SK-N-SH treated with all-trans-retinoic acid at 6 μM for 48 hours (cell line): ENCODE measurements around the gene GRID1.

Experiments used
- ATAC-seq: fragments of 200-7000 bp; cut with Tn5 transposase; 3 replicates; pipeline ENCODE4 v1.9.1; 2020; ENCODE audit warnings: mild to moderate bottlenecking, moderate library complexity
- ARNTL ChIP-seq: fragments of 450-650 bp; formaldehyde crosslinking; IDR thresholded peaks from 2 replicates; pipeline ENCODE4 v1.5.0; 2020; ENCODE audit warnings: low read depth, mild to moderate bottlenecking, moderate library complexity, borderline replicate concordance
- BACH2 ChIP-seq: fragments of 250-450 bp; sonication (Bioruptor Pico); IDR thresholded peaks from 2 replicates; pipeline ENCODE4 v1.9.0; 2021; ENCODE audit warnings: mild to moderate bottlenecking, borderline replicate concordance
- CREB5 ChIP-seq: fragments of 250-450 bp; sonication (Bioruptor Pico); IDR thresholded peaks from 2 replicates; pipeline ENCODE4 v1.5.1; 2020; ENCODE audit warnings: low read depth, mild to moderate bottlenecking, moderate library complexity
- CSDC2 ChIP-seq: fragments of 250-450 bp; sonication (Bioruptor Pico); IDR thresholded peaks from 2 replicates; pipeline ENCODE4 v1.5.0; 2020; ENCODE audit warnings: mild to moderate bottlenecking, moderate library complexity
- CSRNP3 ChIP-seq: fragments of 250-450 bp; sonication (Bioruptor Pico); IDR thresholded peaks from 2 replicates; pipeline ENCODE4 v1.5.1; 2021; ENCODE audit warnings: mild to moderate bottlenecking, moderate library complexity
- GLIS3 ChIP-seq: fragments of 250-450 bp; sonication (Bioruptor Pico); IDR thresholded peaks from 2 replicates; pipeline ENCODE4 v1.5.0; 2020; ENCODE audit warnings: mild to moderate bottlenecking, moderate library complexity
- ISL1 ChIP-seq: fragments of 250-450 bp; sonication (Bioruptor Pico); IDR thresholded peaks from 2 replicates; pipeline ENCODE4 v2.1.2; 2022; ENCODE audit warnings: mild to moderate bottlenecking, moderate library complexity
- OSR1 ChIP-seq: fragments of 250-450 bp; sonication (Bioruptor Pico); IDR thresholded peaks from 2 replicates; pipeline ENCODE4 v1.8.0; 2022; ENCODE audit warnings: moderate library complexity, mild to moderate bottlenecking, inconsistent platforms
- PATZ1 ChIP-seq: fragments of 250-450 bp; sonication (Bioruptor Pico); IDR thresholded peaks from 2 replicates; pipeline ENCODE4 v1.8.0; 2020; ENCODE audit warnings: mild to moderate bottlenecking, moderate library complexity, borderline replicate concordance
- POU6F1 ChIP-seq: fragments of 250-450 bp; sonication (Bioruptor Pico); IDR thresholded peaks from 2 replicates; pipeline ENCODE4 v1.8.0; 2021; ENCODE audit warnings: low read depth, mild to moderate bottlenecking, moderate library complexity, borderline replicate concordance
- PPARA ChIP-seq: fragments of 250-450 bp; sonication (Bioruptor Pico); IDR thresholded peaks from 2 replicates; pipeline ENCODE4 v1.5.0; 2020; ENCODE audit warnings: mild to moderate bottlenecking, borderline replicate concordance
- RARB ChIP-seq: fragments of 250-450 bp; sonication (Bioruptor Pico); IDR thresholded peaks from 2 replicates; pipeline ENCODE4 v1.8.0; 2021; ENCODE audit warnings: mild to moderate bottlenecking, moderate library complexity
- SNAI2 ChIP-seq: fragments of 250-450 bp; sonication (Bioruptor Pico); IDR thresholded peaks from 2 replicates; pipeline ENCODE4 v1.5.0; 2020; ENCODE audit warnings: mild to moderate bottlenecking, moderate library complexity
- TCF4 ChIP-seq: fragments of 250-450 bp; sonication (Bioruptor Pico); IDR thresholded peaks from 2 replicates; pipeline ENCODE4 v1.8.0; 2021; ENCODE audit warnings: mild to moderate bottlenecking, moderate library complexity, borderline replicate concordance
- TSHZ2 ChIP-seq: fragments of 250-450 bp; sonication (Bioruptor Pico); IDR thresholded peaks from 2 replicates; pipeline ENCODE4 v1.5.0; 2020; ENCODE audit warnings: mild to moderate bottlenecking, moderate library complexity
- ZC3H10 ChIP-seq: fragments of 250-450 bp; sonication (Bioruptor Pico); IDR thresholded peaks from 2 replicates; pipeline ENCODE4 v1.5.1; 2021; ENCODE audit warnings: mild to moderate bottlenecking, moderate library complexity
- ZFP3 ChIP-seq: fragments of 250-450 bp; sonication (Bioruptor Pico); IDR thresholded peaks from 2 replicates; pipeline ENCODE4 v1.5.0; 2020; ENCODE audit warnings: mild to moderate bottlenecking, moderate library complexity
- ZFP30 ChIP-seq: fragments of 450-650 bp; formaldehyde crosslinking; IDR thresholded peaks from 2 replicates; pipeline ENCODE4 v1.5.0; 2022; ENCODE audit warnings: mild to moderate bottlenecking, moderate library complexity
- ZNF565 ChIP-seq: fragments of 450-650 bp; formaldehyde crosslinking; conservative IDR thresholded peaks from 2 replicates; pipeline ENCODE4 v1.5.0; 2020; ENCODE audit warnings: low read depth, mild to moderate bottlenecking, moderate library complexity
- ZNF70 ChIP-seq: fragments of 450-650 bp; formaldehyde crosslinking; IDR thresholded peaks from 2 replicates; pipeline ENCODE4 v1.5.0; 2020; ENCODE audit warnings: mild to moderate bottlenecking, moderate library complexity
- ZNF8 ChIP-seq: fragments of 450-650 bp; formaldehyde crosslinking; IDR thresholded peaks from 2 replicates; pipeline ENCODE4 v1.5.0; 2020; ENCODE audit warnings: mild to moderate bottlenecking, moderate library complexity

Gene GRID1

GRCh38 chr10:86082556-86082955 is 284.0 kb downstream of the GRID1 start:
- ATAC-seq: no peak
- no peak for TF ChIP-seq PATZ1
- no peak for TF ChIP-seq TSHZ2
- TF ChIP-seq POU6F1 (CRISPR knock-in tag): no peak
- TF ChIP-seq TCF4 (CRISPR knock-in tag): no peak
- no peak for TF ChIP-seq ZC3H10 (CRISPR knock-in tag)
- no peak for TF ChIP-seq ZNF565 (CRISPR knock-in tag)
- TF ChIP-seq BACH2 (CRISPR knock-in tag): no peak
- TF ChIP-seq ISL1: no peak
- TF ChIP-seq RARB (CRISPR knock-in tag): no peak
- no peak for TF ChIP-seq OSR1 (CRISPR knock-in tag)
- no peak for TF ChIP-seq ZNF8 (CRISPR knock-in tag)
- no peak for TF ChIP-seq CREB5 (CRISPR knock-in tag)
- no peak for TF ChIP-seq SNAI2 (CRISPR knock-in tag)
- TF ChIP-seq ZFP30 (CRISPR knock-in tag): no peak
- no peak for TF ChIP-seq ZFP3
- TF ChIP-seq ZNF70: no peak
- no peak for TF ChIP-seq GLIS3
- TF ChIP-seq CSDC2 (CRISPR knock-in tag): no peak
- no peak for TF ChIP-seq ARNTL

- TF ChIP-seq PPARA (CRISPR knock-in tag) (no peak), TSHZ2 (no peak), ARNTL (no peak), OSR1 (CRISPR knock-in tag) (no peak), RARB (CRISPR knock-in tag) (no peak), SNAI2 (CRISPR knock-in tag) (no peak), ZNF565 (CRISPR knock-in tag) (no peak), CSRNP3 (CRISPR knock-in tag) (no peak), CREB5 (CRISPR knock-in tag) (no peak), CSDC2 (CRISPR knock-in tag) (no peak), TCF4 (CRISPR knock-in tag) (no peak)
- no peak for ATAC-seq
Observed at GRCh38 chr10:86079088-86079487, 287.5 kb downstream of the GRID1 start.
